HG02870 (cell line): ENCODE results near the gene RAD18.

Source experiments
- ATAC-seq: cut with Tn5 transposase; IDR thresholded peaks from one replicate; pipeline ENCODE4 v1.9.1; 2021; ENCODE audit warnings: mild to moderate bottlenecking, moderate library complexity; ENCODE audit not compliant: unreplicated experiment

RAD18 gene

DNA sequence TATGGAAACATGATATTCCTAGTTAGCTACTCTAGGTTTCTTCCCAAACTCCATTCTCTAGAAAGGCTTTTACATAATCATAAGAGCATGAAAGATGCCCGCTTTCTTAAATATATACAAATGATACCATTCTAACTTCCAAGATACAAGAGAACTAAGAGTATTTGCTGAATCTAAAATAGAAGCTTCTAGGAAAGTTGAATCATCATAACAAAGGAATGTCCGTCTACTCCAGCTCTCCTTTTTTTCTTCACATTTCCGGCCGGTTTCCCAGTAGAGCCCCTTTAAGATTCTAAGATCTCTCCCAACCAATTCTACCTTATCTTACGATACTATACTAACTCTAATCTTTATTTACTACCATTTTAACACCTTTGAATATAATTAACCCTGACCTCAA lies 60.1 kb downstream of the RAD18 start:
- no peak for ATAC-seq

DNA sequence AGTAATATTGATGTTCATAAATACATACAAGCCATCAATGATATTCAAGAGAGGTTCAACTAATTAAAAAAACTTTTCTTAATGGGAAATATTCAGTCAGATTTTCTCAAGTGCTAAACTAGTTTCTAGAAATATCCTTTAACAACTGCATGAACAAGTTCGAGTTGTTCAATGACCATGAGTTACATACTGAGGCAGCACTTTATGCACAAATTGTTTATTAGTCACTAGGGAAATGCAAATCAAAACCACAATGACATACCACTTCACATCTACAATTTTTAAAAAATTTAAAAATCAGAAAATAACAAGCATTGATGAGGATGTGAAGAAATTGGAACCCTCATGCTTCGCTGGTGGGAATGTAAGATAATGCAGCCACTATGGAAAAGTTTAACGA lies 62.4 kb downstream of the RAD18 start:
- no peak for ATAC-seq

GRCh38 chr3:8899876-8900460 lies 63.3 kb downstream of the RAD18 start:
- ATAC-seq = no peak

- no peak for ATAC-seq
Observed at GRCh38 chr3:8895829-8896228, 67.4 kb downstream of the RAD18 start.

- ATAC-seq = no peak
Observed at GRCh38 chr3:8893001-8893400, 70.3 kb downstream of the RAD18 start.

GRCh38 chr3:8891774-8892173 lies 71.5 kb downstream of the RAD18 start:
- no peak for ATAC-seq

GRCh38 chr3:8891303-8891702 lies 72.0 kb downstream of the RAD18 start:
- no peak for ATAC-seq

GRCh38 chr3:8888301-8888915 lies 74.9 kb downstream of the RAD18 start:
- no peak for ATAC-seq

GRCh38 chr3:8887435-8888300 lies 75.6 kb downstream of the RAD18 start:
- ATAC-seq = no peak

DNA sequence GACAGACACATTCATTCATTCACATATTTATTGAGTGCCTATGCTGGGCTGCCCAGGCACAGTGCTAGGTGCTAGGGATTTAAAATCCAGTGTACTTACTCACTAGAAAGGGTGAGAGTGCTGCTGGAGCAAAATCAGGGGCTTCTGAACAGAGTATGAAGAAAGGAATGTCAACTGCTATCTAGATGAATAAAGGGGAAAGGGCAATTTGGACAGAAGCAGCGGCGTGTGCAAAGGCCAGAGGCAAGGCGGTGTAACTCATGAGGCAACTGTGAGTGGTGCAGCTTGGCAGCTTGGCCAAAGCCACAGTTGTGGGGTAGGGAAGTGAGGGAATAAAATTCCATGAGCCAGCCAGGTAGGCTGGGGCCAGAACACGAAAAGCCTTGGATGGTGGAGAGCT lies 76.7 kb downstream of the RAD18 start:
- ATAC-seq = no peak

- ATAC-seq = no peak
Observed at GRCh38 chr3:8885536-8886316, 77.5 kb downstream of the RAD18 start.

DNA sequence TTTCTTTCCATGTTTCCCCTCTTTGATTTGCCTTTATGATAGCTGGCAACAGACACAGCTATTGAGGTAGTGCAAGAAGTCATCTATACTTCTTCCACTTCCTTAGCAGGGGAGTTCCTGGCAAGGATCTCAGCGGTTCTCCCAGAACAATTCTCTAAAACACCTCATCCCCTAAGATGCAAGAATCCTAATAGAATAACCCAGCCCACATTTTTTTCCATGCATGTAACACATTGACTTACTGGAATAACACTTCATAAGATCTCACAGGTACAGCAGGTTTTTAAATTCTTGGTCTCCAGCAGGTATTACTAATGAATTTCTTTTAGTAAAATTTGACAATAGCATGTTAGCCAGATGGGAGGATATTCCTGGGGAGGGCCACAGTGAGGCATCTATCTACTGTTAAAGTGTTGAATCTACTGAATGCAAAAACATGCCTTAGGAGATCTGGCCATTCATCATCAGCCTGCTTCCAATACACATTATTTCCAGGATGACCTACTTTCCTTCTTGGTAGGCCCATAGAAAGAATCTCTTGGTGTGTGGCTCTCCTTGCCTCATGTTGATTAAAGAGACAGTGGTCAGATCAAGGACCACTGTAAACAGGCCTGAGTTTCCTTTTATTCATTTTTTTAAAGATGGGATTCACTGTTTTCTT lies 78.5 kb downstream of the RAD18 start:
- ATAC-seq = no peak

DNA sequence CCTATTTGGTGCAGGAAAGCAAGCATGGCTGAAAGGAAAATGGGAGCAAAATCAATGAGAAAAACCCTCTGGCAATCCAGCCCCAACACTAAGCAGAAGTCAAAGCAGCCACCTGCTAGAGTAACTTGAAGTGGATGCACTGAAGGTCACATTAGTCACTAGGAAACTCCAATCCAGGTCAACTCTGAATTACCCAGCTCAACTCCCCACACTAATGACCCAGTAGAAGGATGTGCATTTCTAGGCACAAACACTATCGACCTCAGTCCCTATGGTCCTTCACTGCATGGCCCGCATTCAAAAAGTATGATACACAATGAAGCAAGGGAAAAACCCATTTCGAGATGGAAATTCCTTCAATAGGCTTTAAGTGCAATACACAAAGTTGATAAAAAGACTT lies 80.6 kb downstream of the RAD18 start:
- peak; percentile 32 for ATAC-seq

DNA sequence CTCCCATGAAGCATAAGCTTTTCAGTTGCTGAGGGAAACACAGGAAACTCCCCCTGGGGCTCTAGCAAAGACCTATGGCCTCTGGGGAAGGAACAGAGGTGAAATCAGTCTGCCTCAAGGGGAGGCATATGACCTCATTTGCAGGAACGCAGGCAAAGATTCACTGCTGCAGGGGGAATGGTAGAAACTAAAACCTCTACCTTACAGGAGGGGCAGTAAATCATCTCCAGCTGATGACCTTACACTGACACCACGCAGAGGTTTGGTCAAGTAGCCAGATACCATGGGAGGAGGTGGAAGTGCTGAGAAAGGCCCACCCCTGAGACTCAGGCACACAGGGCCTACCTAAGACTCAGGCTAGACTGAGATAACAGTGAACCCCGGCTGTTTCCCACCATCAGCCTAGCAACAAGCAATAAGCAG lies 81.1 kb downstream of the RAD18 start:
- ATAC-seq = peak; percentile 46

- ATAC-seq = no peak
Observed at GRCh38 chr3:8879347-8879944, 83.8 kb downstream of the RAD18 start.

DNA sequence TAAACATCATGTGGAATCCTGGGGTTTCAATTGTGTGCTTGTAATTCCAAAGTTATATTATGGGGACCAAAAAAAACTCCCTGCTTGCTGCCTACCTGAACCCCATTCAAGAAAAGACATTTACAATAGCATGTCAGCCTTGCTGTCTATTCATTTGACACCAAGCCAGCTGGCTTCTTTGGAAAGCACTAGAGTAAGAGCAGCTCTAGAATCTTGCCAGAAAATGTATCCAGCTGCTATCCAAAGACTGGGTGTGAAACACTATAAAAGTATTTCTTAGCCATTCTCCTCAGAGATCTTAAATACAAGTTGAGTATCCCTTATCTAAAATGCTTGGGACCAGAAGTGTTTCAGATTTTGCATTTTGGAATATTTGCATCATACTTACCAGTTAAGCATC lies 87.4 kb downstream of the RAD18 start:
- ATAC-seq = no peak

GRCh38 chr3:8873740-8874139 lies 89.5 kb downstream of the RAD18 start:
- ATAC-seq = no peak

DNA sequence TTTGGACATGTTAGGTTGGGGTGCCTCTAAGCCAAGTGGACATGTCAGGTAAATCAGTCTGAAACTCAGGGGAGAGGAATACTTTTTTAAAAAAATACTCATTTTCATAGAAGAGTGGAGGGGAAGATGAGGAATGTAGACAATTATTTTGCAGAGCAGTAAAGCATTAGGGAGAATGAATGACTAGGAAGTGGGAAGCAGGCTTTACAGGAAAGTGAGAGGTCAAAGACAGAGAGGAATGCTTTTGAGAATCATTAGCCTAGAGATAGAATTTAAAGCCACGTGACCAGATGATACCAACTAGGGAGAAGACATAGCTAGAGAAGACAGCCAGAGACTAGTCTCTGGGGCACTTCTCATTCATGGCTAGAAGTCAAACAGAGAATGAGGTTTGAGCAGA lies 91.0 kb downstream of the RAD18 start:
- no peak for ATAC-seq

DNA sequence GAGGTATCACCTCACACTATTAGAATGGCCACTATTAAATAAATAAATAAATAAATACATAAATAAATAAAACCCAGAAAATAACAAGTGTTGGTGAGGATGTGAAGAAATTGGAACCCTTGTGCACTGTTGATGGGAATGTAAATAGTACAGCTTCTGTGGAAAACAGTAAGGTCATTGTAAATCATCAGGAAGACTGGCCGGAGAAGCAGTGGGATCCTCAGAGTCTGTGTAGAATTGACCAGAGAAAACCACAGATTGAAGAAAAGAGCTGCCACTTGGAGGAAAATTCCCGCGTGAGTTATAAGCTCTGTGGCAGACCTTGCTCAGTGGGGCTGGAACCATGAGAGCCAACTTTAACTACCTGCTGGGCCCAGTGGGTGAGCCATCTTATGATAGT lies 92.0 kb downstream of the RAD18 start:
- ATAC-seq = no peak

- ATAC-seq = no peak
Observed at GRCh38 chr3:8870134-8870533, 93.1 kb downstream of the RAD18 start.
